HTERT RPE-1 (cell line): ENCODE results near the gene PRIM2.
"Not testable (repeated sequence)": the region's sequence is repeated elsewhere in the genome, so short reads cannot be mapped to it uniquely, and the experiment has no call there.

Source experiments
- in situ Hi-C: fragments of 300-500 bp; cut with MboI; formaldehyde crosslinking; loops from 4 replicates; pipeline ENCODE4 v1.14.3; 2020; ENCODE audit warnings: low sequenced_read_pairs

Gene PRIM2

GRCh38 chr6:57317060-57317943 is at the start of gene PRIM2:
Gene PRIM2 (plus strand): TSS chr6:57317630. CDS start chr6:57318446, 816 bp downstream.
- in situ Hi-C loops = no loop called here

- in situ Hi-C loops = no loop called here
Measured at GRCh38 chr6:57268294-57268640, 49.2 kb upstream of the PRIM2 start.

- in situ Hi-C loops = not testable (repeated sequence)
Measured at GRCh38 chr6:57274113-57274824, 43.2 kb upstream of the PRIM2 start.

GRCh38 chr6:57275384-57275783 is 42.0 kb upstream of the PRIM2 start:
- in situ Hi-C loops = no loop called here

GRCh38 chr6:57276946-57277345 is 40.5 kb upstream of the PRIM2 start:
- in situ Hi-C loops = no loop called here

GRCh38 chr6:57278570-57278969 is 38.9 kb upstream of the PRIM2 start:
- in situ Hi-C loops = no loop called here

GRCh38 chr6:57279013-57279412 is 38.4 kb upstream of the PRIM2 start:
- in situ Hi-C loops = no loop called here

- in situ Hi-C loops = no loop called here
Measured at GRCh38 chr6:57283106-57283505, 34.3 kb upstream of the PRIM2 start.

GRCh38 chr6:57283911-57284455 is 33.4 kb upstream of the PRIM2 start:
- in situ Hi-C loops = no loop called here

GRCh38 chr6:57288136-57288535 is 29.3 kb upstream of the PRIM2 start:
- in situ Hi-C loops = not testable (repeated sequence)

- in situ Hi-C loops = not testable (repeated sequence)
Measured at GRCh38 chr6:57293472-57293871, 24.0 kb upstream of the PRIM2 start.

- in situ Hi-C loops = no loop called here
Measured at GRCh38 chr6:57294862-57295445, 22.5 kb upstream of the PRIM2 start.

GRCh38 chr6:57297505-57297904 is 19.9 kb upstream of the PRIM2 start:
- in situ Hi-C loops = no loop called here

GRCh38 chr6:57298741-57299140 is 18.7 kb upstream of the PRIM2 start:
- in situ Hi-C loops = no loop called here

- in situ Hi-C loops = no loop called here
Measured at GRCh38 chr6:57301757-57302156, 15.7 kb upstream of the PRIM2 start.

- in situ Hi-C loops = no loop called here
Measured at GRCh38 chr6:57302477-57302876, 15.0 kb upstream of the PRIM2 start.

- in situ Hi-C loops = no loop called here
Measured at GRCh38 chr6:57303931-57304681, 13.3 kb upstream of the PRIM2 start.

- in situ Hi-C loops = no loop called here
Measured at GRCh38 chr6:57305107-57305506, 12.3 kb upstream of the PRIM2 start.

GRCh38 chr6:57305761-57306160 is 11.7 kb upstream of the PRIM2 start:
- in situ Hi-C loops = no loop called here

GRCh38 chr6:57306273-57306672 is 11.2 kb upstream of the PRIM2 start:
- in situ Hi-C loops = no loop called here

- in situ Hi-C loops = no loop called here
Measured at GRCh38 chr6:57307850-57308249, 9.6 kb upstream of the PRIM2 start.
